Activated T-cell treated with anti-CD3 and anti-CD28 coated beads for 4 hours (primary cell): ENCODE measurements around the gene CCDC68.
"Not testable (repeated sequence)": the region's sequence is repeated elsewhere in the genome, so short reads cannot be mapped to it uniquely, and the experiment has no call there.

Source experiments
- DNase-seq: peaks from one replicate; pipeline ENCODE4 v3.0.0-alpha.2; 2020

CCDC68 gene

DNA sequence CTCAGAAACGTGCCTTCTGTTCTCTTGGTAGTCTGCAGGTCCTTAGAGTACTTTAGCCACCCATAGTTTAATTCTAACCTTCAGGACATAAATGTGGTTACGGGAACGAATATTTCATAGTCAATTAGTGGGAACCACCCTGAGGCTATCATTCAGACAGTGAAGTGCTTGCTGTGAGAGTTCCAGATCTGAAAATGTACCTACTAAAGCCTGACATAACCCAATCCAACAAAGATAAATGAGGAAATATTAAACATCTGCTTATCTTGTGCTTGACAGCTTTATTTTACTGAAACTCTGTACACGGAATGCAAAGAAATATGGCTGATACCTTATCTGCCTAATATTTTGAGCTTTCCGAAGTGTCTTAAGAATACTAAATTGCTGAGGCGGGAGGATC, 88.0 kb downstream of the CCDC68 start:
- DNase-seq, result no peak

GRCh38 chr18:54867131-54867530, 92.1 kb downstream of the CCDC68 start:
- DNase-seq, result no peak

DNA sequence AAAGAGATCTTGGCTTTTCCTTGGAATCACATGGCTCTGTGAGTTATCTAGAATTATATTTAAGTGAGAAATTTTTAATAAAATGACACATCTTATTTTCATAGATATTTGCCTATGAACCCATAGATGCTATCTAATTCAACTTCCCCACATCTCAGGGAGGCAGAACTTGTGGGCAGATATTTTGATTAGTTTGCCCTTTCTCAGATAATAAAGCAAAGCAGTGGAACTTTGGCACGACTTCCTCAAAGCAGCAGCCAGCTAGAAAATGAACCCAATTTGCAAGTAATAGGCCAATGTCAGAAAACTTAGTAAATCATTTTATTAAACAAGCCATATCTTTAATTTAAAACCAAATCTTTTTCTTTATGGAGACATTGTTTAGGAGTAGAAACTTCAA, 98.3 kb downstream of the CCDC68 start:
- no peak for DNase-seq

DNA sequence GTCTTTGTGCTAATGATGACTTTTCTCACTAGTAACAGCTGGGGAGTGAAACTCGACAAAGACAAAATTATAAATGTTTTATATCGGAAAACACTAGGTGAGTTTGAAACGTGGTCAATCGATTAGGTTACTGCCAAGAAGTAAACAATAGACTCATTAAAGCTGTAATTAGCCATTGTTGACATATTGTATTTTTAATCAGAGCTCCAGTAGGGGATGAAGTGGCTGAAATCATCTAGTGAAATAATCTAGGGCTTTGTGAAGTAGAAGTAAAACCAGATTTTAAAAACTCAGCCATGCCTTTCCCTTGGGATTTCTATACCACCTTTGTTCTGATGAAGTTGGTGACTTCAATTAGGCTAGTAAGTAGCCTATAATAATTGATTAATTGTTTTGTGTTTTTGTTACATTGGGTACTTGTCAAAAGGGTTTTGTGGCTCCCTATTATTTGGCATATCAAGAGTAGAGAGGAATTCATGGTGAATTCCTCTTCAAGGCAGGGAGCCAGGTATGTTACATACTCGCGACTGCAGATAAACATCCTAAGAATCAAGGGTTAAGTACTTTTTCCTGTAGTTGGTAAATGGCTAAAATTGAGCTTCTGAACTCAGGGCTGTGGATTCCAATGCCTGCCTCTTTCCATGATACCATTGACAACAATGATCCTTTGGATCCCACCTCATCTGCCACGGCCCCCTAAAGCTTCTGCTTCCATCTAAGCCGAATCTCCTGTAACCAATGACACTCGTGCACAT, 99.4 kb downstream of the CCDC68 start:
- DNase-seq, result no peak

DNA sequence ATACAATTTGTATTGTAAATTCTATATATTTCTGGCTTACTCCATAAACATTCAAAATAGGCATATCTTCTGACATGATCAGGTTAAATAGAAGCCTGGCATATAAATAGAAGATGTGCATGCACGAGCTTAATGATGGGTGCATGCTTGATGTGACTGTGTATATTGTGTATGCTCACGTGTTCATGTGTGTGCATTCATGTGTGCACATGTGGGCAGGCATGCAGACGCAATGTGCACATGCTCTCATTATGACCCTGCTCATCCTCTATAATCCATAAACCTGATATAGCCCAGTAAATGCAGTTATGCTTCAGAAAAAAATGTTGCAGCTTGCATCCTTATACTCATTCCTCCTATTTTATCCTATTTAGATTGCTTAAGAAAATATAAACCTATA, 101.8 kb downstream of the CCDC68 start:
- DNase-seq, result no peak

DNA sequence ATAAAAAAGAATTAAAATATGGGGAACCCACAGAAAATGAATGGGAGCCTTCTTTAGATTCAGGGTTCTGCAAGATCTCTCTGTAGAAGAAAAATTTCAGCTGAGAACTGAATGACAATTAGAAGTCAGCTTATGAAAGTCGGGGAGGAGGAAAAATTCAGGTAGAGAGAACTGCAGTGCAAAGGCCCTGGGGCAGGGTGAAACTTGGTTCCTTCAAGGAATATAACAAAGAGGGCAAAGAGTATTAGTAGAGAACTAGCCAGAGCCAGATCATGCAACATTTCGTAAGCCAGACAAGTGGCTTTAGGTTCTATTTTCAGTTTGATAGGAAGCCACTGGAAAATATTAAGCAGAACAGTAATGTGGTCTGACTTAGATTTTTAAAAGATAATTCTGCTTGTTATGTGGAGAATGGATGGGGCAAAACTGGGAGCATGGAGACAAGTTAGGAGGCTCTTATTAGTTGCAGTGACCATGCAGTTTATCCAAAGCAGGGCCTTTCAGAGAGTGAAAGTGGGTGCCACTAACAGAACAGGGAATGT, 103.1 kb downstream of the CCDC68 start:
- DNase-seq, result no peak

GRCh38 chr18:54855050-54855449, 104.2 kb downstream of the CCDC68 start:
- not testable (repeated sequence) for DNase-seq

DNA sequence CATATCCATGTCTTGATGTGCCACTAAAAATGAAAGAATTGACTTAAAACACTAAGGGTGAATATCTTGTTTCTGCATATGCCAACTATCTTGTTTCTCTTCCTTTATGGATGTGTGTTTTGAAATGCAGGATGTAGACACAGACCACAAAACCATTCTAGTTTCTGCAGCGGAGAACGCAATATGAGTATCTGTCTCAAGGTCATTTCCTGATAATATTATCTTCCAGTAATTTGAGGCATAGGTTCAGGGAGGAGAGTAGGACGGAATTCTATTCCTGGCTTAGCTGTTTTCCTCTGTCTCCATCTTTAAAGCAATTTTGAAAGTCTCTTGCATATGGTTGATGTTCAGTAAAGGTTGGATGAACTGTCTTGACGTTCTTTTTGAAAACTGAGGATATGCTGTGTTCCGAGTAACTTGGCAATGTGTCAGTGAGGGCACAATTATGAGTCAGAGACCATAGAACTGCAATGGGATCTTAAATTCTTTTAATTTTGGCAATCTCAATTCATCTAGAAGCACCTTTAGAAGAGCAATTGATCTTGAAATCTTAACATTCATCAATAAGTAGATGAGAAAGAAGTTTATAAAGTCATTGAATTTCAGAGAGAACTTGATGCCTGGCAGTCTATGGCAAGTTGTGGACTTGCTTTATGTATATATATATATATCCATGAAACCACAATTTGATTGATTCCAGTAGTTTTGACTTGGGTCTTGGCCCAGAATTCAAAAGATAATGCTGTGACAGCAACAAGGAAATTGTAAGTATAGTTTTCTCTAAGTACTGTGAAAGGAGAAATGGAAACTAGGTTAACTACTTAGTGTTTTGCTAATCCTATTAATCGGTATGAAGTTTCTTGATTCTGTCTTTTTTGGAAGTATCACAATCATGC, 106.2 kb downstream of the CCDC68 start:
- no peak for DNase-seq
